BJ (cell line): Measurements from ENCODE around the gene PHTF2. TPM values are rescaled to one million over a fixed set of nuclear protein-coding genes. Genes with fewer than 3 reads are reported as not detected.

ENCODE experiments used
- CTCF ChIA-PET: fragments of 350-600 bp; formaldehyde crosslinking; extraction: SDS; loops from one replicate; lab custom pipeline; 2021; ENCODE audit warnings: antibody characterized with exemption, inconsistent platforms; lab: Yijun Ruan, JAX
- POLR2A ChIA-PET: fragments of 300-600 bp; sonication (Branson Sonifier 250); formaldehyde crosslinking; extraction: SDS; loops from one replicate; lab custom pipeline; 2021; ENCODE audit warnings: antibody characterized with exemption; lab: Charles Lee
- DNase-seq: peaks from one replicate; pipeline ENCODE4 v3.0.0-alpha.2; 2011; ENCODE audit warnings: low read depth
- H3K27me3 ChIP-seq: 2 replicates; pipeline ENCODE4 v1.6.0; 2011; ENCODE audit warnings: low read length; ENCODE audit not compliant: control insufficient read depth, insufficient read depth
- H3K36me3 ChIP-seq: 2 replicates; pipeline ENCODE4 v1.5.1; 2011; ENCODE audit warnings: low read length; ENCODE audit not compliant: control insufficient read depth, insufficient read depth
- H3K4me3 ChIP-seq: 2 replicates; pipeline ENCODE4 v1.5.1; 2011; ENCODE audit warnings: low read depth, mild to moderate bottlenecking, control low read depth, low read length
- polyA plus RNA-seq: library from polyadenylated mRNA; depleted of rRNA; stranded (reverse); fragments of >200 nt; gene quantifications from 2 replicates; pipeline ENCODE4 v1.2.3, GENCODE V29; 2011
- TF ChIP-seq, protein P1 (sequence below): IDR thresholded peaks from 2 replicates; pipeline ENCODE4 v1.5.1; 2011; ENCODE audit warnings: low read depth, mild to moderate bottlenecking, control low read depth, inconsistent platforms, low read length, moderate library complexity; ENCODE audit not compliant: insufficient read depth

The PHTF2 gene
- polyA plus RNA-seq, 1 experiment, result 27.8 TPM

DNA sequence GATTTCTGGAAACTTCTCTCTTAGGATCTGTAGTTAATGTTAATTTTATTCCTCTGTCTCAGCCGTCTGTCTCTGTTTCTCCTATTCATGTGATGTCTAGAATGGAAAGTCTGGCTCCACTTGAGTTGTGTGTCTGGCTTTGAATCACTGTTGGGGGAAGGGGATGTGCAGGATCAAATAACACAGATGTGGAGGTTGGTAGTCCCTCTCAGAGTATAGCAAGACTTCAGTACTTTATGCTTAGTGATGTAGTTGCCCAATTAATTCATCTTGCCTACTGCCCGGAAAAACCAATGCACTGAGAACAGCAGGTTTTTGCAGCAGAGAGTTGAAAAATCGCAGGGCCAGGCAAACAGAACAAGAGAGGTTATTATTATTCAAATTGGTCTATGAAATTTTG lies 79.2 kb downstream of the PHTF2 start:
- H3K4me3 ChIP-seq, result no peak overlapping the region
- CTCF ChIA-PET, result no interaction called here
- TF ChIP-seq, protein P1, sequence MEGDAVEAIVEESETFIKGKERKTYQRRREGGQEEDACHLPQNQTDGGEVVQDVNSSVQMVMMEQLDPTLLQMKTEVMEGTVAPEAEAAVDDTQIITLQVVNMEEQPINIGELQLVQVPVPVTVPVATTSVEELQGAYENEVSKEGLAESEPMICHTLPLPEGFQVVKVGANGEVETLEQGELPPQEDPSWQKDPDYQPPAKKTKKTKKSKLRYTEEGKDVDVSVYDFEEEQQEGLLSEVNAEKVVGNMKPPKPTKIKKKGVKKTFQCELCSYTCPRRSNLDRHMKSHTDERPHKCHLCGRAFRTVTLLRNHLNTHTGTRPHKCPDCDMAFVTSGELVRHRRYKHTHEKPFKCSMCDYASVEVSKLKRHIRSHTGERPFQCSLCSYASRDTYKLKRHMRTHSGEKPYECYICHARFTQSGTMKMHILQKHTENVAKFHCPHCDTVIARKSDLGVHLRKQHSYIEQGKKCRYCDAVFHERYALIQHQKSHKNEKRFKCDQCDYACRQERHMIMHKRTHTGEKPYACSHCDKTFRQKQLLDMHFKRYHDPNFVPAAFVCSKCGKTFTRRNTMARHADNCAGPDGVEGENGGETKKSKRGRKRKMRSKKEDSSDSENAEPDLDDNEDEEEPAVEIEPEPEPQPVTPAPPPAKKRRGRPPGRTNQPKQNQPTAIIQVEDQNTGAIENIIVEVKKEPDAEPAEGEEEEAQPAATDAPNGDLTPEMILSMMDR, result no peak
- POLR2A ChIA-PET, result no interaction called here
- H3K36me3 ChIP-seq, result no peaks in the 10 kb centered on the region
- DNase-seq, result no peak
- H3K27me3 ChIP-seq, result no peaks in the 10 kb centered on the region

DNA sequence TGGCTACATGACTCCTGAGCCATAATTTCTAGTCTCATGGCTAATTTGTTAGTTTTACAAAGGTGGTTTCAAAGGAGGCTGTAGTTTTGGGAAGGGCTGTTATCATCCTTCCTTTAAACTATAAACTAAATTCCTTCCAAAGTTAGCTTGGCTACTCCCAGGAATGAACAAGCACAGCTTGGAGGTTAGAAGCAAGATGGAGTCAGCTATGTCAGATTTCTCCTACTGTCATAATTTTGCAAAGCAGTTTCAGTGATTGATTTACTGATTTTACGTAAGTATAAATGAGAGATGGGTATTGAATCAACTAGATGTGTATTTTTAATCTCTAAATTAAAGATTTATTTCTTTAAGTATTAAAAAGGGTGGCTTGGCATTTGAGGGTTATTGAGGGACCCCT lies 79.9 kb downstream of the PHTF2 start:
- no peaks in the 10 kb centered on the region for H3K27me3 ChIP-seq
- no peak overlapping the region for H3K4me3 ChIP-seq
- ChIA-PET CTCF (no interaction called here), POLR2A (no interaction called here)
- no peak for DNase-seq
- TF ChIP-seq, protein P1, result no peak
- no peaks in the 10 kb centered on the region for H3K36me3 ChIP-seq

DNA sequence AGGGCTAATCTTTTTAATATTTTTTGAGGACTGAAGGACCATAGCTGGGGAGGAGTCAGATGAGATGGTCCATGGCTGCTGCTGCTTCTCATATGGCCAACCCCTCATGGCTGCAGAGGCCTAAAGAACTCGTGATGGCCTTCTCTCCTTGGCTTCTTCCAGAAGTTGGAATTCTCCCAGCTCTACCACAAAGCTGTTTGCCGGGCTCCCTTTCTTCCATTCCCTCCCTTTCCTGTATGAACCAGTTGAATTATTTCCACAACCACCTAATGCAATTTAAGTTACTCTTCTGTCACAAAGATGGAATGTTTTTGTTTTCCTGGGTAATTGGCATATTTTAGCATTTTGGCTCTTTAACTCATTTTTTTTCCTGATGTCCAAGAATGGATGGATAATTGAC lies 80.7 kb downstream of the PHTF2 start:
- CTCF ChIA-PET, result no interaction called here
- POLR2A ChIA-PET, result no interaction called here
- TF ChIP-seq, protein P1, result no peak
- Histone ChIP-seq H3K36me3 (no peaks in the 10 kb centered on the region), H3K4me3 (no peak overlapping the region), H3K27me3 (no peaks in the 10 kb centered on the region)
- no peak for DNase-seq

DNA sequence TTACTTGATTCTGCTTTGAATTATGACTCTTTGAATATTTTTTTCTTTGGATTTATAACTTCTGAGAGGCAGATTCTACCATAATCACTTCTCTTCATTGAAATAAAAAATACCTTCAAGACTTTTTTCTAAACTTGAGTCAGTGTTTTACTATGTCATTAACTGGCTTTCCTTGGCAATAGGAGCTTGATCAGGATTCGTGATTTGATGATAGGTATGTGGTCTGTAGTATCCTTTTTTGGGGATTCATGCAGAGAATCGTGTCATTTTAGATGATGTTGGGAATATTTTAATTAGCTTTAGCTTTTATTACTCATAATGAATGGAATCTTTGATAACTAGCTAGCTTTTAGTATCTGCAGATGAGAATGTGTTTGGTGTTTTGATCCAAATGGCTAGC lies 83.3 kb downstream of the PHTF2 start:
- Histone ChIP-seq H3K36me3 (no peaks in the 10 kb centered on the region), H3K4me3 (no peak overlapping the region), H3K27me3 (no peaks in the 10 kb centered on the region)
- CTCF ChIA-PET, result interaction anchor here (1.0 kb wide), 1 partner anchor 8 kb away, joined by 3 read pairs; no protein-coding TSS in a partner anchor
- POLR2A ChIA-PET, result no interaction called here
- DNase-seq, result no peak
- TF ChIP-seq, protein P1, result no peak

- H3K4me3 ChIP-seq, result no peak overlapping the region
- no peak for DNase-seq
- POLR2A ChIA-PET, result interaction anchor here (0.6 kb wide), 1 partner anchor 893 kb away, joined by 3 read pairs; no protein-coding TSS in a partner anchor
- TF ChIP-seq, protein P1, result no peak
- CTCF ChIA-PET, result no interaction called here
- no peaks in the 10 kb centered on the region for H3K27me3 ChIP-seq
- H3K36me3 ChIP-seq, result no peaks in the 10 kb centered on the region
These were observed 86.6 kb downstream of the PHTF2 start for GRCh38 chr7:77885155-77885554.
